Hepatic stellate cell (primary cell): ENCODE data around the gene TXLNG.
A peak's percentile ranks its signal among the peaks of the same experiment; 100 is the strongest.
"Not testable (repeated sequence)": the region's sequence is repeated elsewhere in the genome, so short reads cannot be mapped to it uniquely, and the experiment has no call there.

Experiments used
- DNase-seq: peaks from one replicate; pipeline ENCODE4 v3.0.0; 2011; ENCODE audit warnings: low spot score

Gene TXLNG

GRCh38 chrX:16786139-16786790, at the start of gene TXLNG:
TSS of gene TXLNG (plus strand) at chrX:16786466. CDS start at chrX:16786488, 22 bp downstream.
- peak; percentile 99 for DNase-seq

GRCh38 chrX:16737024-16737423, 49.2 kb upstream of the TXLNG start:
- no peak for DNase-seq

GRCh38 chrX:16739574-16739973, 46.7 kb upstream of the TXLNG start:
- DNase-seq: no peak

- DNase-seq: peak; percentile 56
Observed at GRCh38 chrX:16743604-16744325, 42.5 kb upstream of the TXLNG start.

GRCh38 chrX:16745102-16745501, 41.2 kb upstream of the TXLNG start:
- DNase-seq: no peak

GRCh38 chrX:16745659-16746058, 40.6 kb upstream of the TXLNG start:
- no peak for DNase-seq

- no peak for DNase-seq
Observed at GRCh38 chrX:16748425-16748824, 37.8 kb upstream of the TXLNG start.

- no peak for DNase-seq
Observed at GRCh38 chrX:16750136-16750535, 36.1 kb upstream of the TXLNG start.

- no peak for DNase-seq
Observed at GRCh38 chrX:16754019-16754418, 32.2 kb upstream of the TXLNG start.

- DNase-seq: no peak
Observed at GRCh38 chrX:16756724-16757123, 29.5 kb upstream of the TXLNG start.

- not testable (repeated sequence) for DNase-seq
Observed at GRCh38 chrX:16761500-16761899, 24.8 kb upstream of the TXLNG start.

- no peak for DNase-seq
Observed at GRCh38 chrX:16762579-16762978, 23.7 kb upstream of the TXLNG start.

- no peak for DNase-seq
Observed at GRCh38 chrX:16765594-16765993, 20.7 kb upstream of the TXLNG start.

GRCh38 chrX:16770970-16771482, 15.2 kb upstream of the TXLNG start:
- no peak for DNase-seq

GRCh38 chrX:16771483-16772398, 14.5 kb upstream of the TXLNG start:
- DNase-seq: no peak

GRCh38 chrX:16772460-16772859, 13.8 kb upstream of the TXLNG start:
- DNase-seq: no peak

GRCh38 chrX:16774746-16775145, 11.5 kb upstream of the TXLNG start:
- no peak for DNase-seq

- DNase-seq: no peak
Observed at GRCh38 chrX:16778545-16778944, 7.7 kb upstream of the TXLNG start.

GRCh38 chrX:16778993-16779392, 7.3 kb upstream of the TXLNG start:
- no peak for DNase-seq

- not testable (repeated sequence) for DNase-seq
Observed at GRCh38 chrX:16779815-16780214, 6.5 kb upstream of the TXLNG start.

GRCh38 chrX:16783452-16783851, 2.8 kb upstream of the TXLNG start:
- no peak for DNase-seq

GRCh38 chrX:16784440-16784839, 1.8 kb upstream of the TXLNG start:
- DNase-seq: not testable (repeated sequence)
